Prostate gland (tissue), 2 donors: ENCODE measurements around the gene IL16. TPM values are rescaled to one million over a fixed set of nuclear protein-coding genes. Genes with fewer than 3 reads are reported as not detected.
"Not testable (repeated sequence)": the region's sequence is repeated elsewhere in the genome, so short reads cannot be mapped to it uniquely, and the experiment has no call there.

ENCODE experiments used
- DNase-seq: peaks from one replicate; pipeline ENCODE4 v3.0.0-alpha.2; 2019; ENCODE audit warnings: low spot score
- H3K27ac ChIP-seq, 2 donors: fragments of 200-600 bp; sonication (generic); 2 replicates each; pipeline ENCODE4 v1.5.1; 2017 to 2019
- H3K27me3 ChIP-seq: fragments of 200-600 bp; sonication (generic); replicated peaks from 2 replicates; pipeline ENCODE4 v1.5.1; 2019; ENCODE audit not compliant: insufficient read depth
- H3K36me3 ChIP-seq, 2 donors: fragments of 200-600 bp; sonication (generic); 1 replicate in 1 of 2; 2 replicates in 1 of 2; pipeline versions ENCODE4 v1.5.1 to v1.8.1; 2017 to 2019
- H3K4me1 ChIP-seq: fragments of 200-600 bp; sonication (generic); replicated peaks from 2 replicates; pipeline ENCODE4 v1.5.1; 2019
- H3K4me3 ChIP-seq, 2 donors: fragments of 200-600 bp; sonication (generic); 2 replicates each; pipeline ENCODE4 v1.5.1; 2017 to 2019
- H3K9me3 ChIP-seq: fragments of 200-600 bp; sonication (generic); 2 replicates; pipeline ENCODE4 v1.5.1; 2017
- CTCF ChIP-seq, 4 experiments: fragments of 200-600 bp in 2 of 4; fragments of 450-650 bp in 2 of 4; sonication (generic) in 2 of 4; IDR thresholded peaks; 1 replicate in 3 of 4; 2 replicates in 1 of 4; pipeline ENCODE4 v1.5.1; 2016 to 2019; ENCODE audit warnings: antibody characterized with exemption in 4 of 4, mild to moderate bottlenecking in 2 of 4, moderate library complexity in 2 of 4
- POLR2A ChIP-seq: fragments of 450-650 bp; IDR thresholded peaks from one replicate; pipeline ENCODE4 v1.6.1; 2016; ENCODE audit warnings: antibody characterized with exemption, mild to moderate bottlenecking
- POLR2AphosphoS5 ChIP-seq: sonication (generic); formaldehyde crosslinking; IDR thresholded peaks from one replicate; pipeline ENCODE4 v1.6.1; 2017; ENCODE audit warnings: antibody characterized with exemption
- WGBS: methylation state at CpG from one replicate; pipeline ENCODE4 v1.1.5; 2018; 5-methylcytosine and 5-hydroxymethylcytosine counted together
- intact Hi-C: fragments of 100-400 bp; cut with DNase I; formaldehyde crosslinking; loops from one replicate; pipeline ENCODE4 v1.14.2; 2022
- total RNA-seq, 2 donors: library from RNA; depleted of rRNA; stranded (reverse); fragments of >200 nt; gene quantifications; one replicate each; pipeline ENCODE4 v1.1.0, GENCODE V29; 2016

The IL16 gene
- total RNA-seq, 2 donors from 2014 or later = 2.7 to 9.9 TPM

- Histone ChIP-seq H3K36me3 (no peaks in the 10 kb centered on the region), H3K4me1 (no peaks in the 10 kb centered on the region), H3K9me3 (no peaks in the 10 kb centered on the region), H3K27me3 (no peaks in the 10 kb centered on the region), H3K4me3 (no peak overlapping the region), H3K27ac (no peak overlapping the region)
- TF ChIP-seq POLR2AphosphoS5 = no peak
- TF ChIP-seq POLR2A = no peak
- no peak for TF ChIP-seq CTCF (IDR thresholded peaks at IDR 0.05)
- no peak for DNase-seq
- intact Hi-C loops = no loop called here
- 83% methylated on average over 3 of the region's 3 CpGs for WGBS
These were observed 130.8 kb downstream of the IL16 start for GRCh38 chr15:81327516-81327915.

GRCh38 chr15:81329446-81329845, 132.8 kb downstream of the IL16 start:
- Histone ChIP-seq H3K4me1 (no peaks in the 10 kb centered on the region), H3K4me3 (no peak overlapping the region), H3K9me3 (no peaks in the 10 kb centered on the region), H3K27me3 (no peaks in the 10 kb centered on the region), H3K36me3 (no peaks in the 10 kb centered on the region), H3K27ac (no peak overlapping the region)
- TF ChIP-seq CTCF (IDR thresholded peaks at IDR 0.05) = no peak
- no peak for DNase-seq
- intact Hi-C loops = no loop called here
- WGBS = 98% methylated on average over 2 of the region's 2 CpGs

GRCh38 chr15:81330366-81331090, 133.8 kb downstream of the IL16 start:
- no peak overlapping the region for H3K27ac ChIP-seq
- intact Hi-C loops = loop anchor here (10.0 kb wide), 1 partner anchor 56 kb away; no protein-coding TSS in a partner anchor
- 74% methylated on average over 5 of the region's 5 CpGs for WGBS

GRCh38 chr15:81331141-81331540, 134.5 kb downstream of the IL16 start:
- H3K36me3 ChIP-seq, H3K4me1 ChIP-seq, H3K9me3 ChIP-seq, H3K27me3 ChIP-seq, H3K27ac ChIP-seq, H3K4me3 ChIP-seq, DNase-seq: not testable (repeated sequence)
- WGBS = 69% methylated on average over 9 of the region's 9 CpGs
- intact Hi-C loops = loop anchor here (10.0 kb wide), 1 partner anchor 56 kb away; no protein-coding TSS in a partner anchor

More at GRCh38 chr15:81330366-81331090, 133.8 kb downstream of the IL16 start:
- no peak overlapping the region for H3K4me3 ChIP-seq
- TF ChIP-seq POLR2A (no peak), POLR2AphosphoS5 (no peak), CTCF (IDR thresholded peaks at IDR 0.05) (no peak)
- H3K27me3 ChIP-seq = no peaks in the 10 kb centered on the region
- H3K4me1 ChIP-seq = no peaks in the 10 kb centered on the region
- no peaks in the 10 kb centered on the region for H3K36me3 ChIP-seq
- H3K9me3 ChIP-seq = no peaks in the 10 kb centered on the region
- no peak for DNase-seq

GRCh38 chr15:81331600-81331999, 134.9 kb downstream of the IL16 start:
- H3K27me3 ChIP-seq = no peaks in the 10 kb centered on the region
- H3K27ac ChIP-seq = no peak overlapping the region
- H3K36me3 ChIP-seq = no peaks in the 10 kb centered on the region
- WGBS = 89% methylated on average over 15 of the region's 15 CpGs
- intact Hi-C loops = loop anchor here (10.0 kb wide), 1 partner anchor 57 kb away; no protein-coding TSS in a partner anchor
- H3K4me3 ChIP-seq = no peak overlapping the region
- no peaks in the 10 kb centered on the region for H3K9me3 ChIP-seq
- TF ChIP-seq POLR2AphosphoS5 = no peak
- H3K4me1 ChIP-seq = no peaks in the 10 kb centered on the region
- DNase-seq = no peak

GRCh38 chr15:81332326-81332725, 135.6 kb downstream of the IL16 start:
- Histone ChIP-seq H3K9me3 (no peaks in the 10 kb centered on the region), H3K4me1 (no peaks in the 10 kb centered on the region), H3K27ac (no peak overlapping the region), H3K27me3 (no peaks in the 10 kb centered on the region), H3K36me3 (no peaks in the 10 kb centered on the region), H3K4me3 (no peak overlapping the region)
- 95% methylated on average over 12 of the region's 12 CpGs for WGBS
- no peak for TF ChIP-seq POLR2A
- TF ChIP-seq POLR2AphosphoS5 = no peak
- no peak for TF ChIP-seq CTCF (IDR thresholded peaks at IDR 0.05)
- intact Hi-C loops = loop anchor here (10.0 kb wide), 1 partner anchor 58 kb away; no protein-coding TSS in a partner anchor
- DNase-seq = no peak
